MM.1S (cell line): Measurements from ENCODE around the gene ACTG1.

Experiments used
- DNase-seq: peaks from one replicate; pipeline ENCODE4 v3.0.0-alpha.2; 2015
- H2AFZ ChIP-seq: fragments of 300-600 bp; sonication (generic); 2 replicates; pipeline ENCODE4 v1.6.0; 2016; ENCODE audit warnings: antibody characterized with exemption, low read length
- H3F3A ChIP-seq: fragments of 300-600 bp; sonication (generic); 2 replicates; pipeline ENCODE4 v1.6.1; 2016; ENCODE audit warnings: mild to moderate bottlenecking, antibody characterized with exemption, low read length, moderate library complexity, mixed read lengths; ENCODE audit not compliant: insufficient read depth
- H3K27ac ChIP-seq: fragments of 300-600 bp; sonication (generic); 2 replicates; pipeline ENCODE4 v1.5.1; 2016; ENCODE audit warnings: mild to moderate bottlenecking, low read length
- H3K27me3 ChIP-seq: fragments of 300-600 bp; sonication (generic); replicated peaks from 2 replicates; pipeline ENCODE4 v1.6.0; 2016; ENCODE audit warnings: low read length; ENCODE audit not compliant: insufficient read depth
- H3K36me3 ChIP-seq: fragments of 300-600 bp; sonication (generic); replicated peaks from 2 replicates; pipeline ENCODE4 v1.6.1; 2016; ENCODE audit warnings: mild to moderate bottlenecking, low read length, mixed read lengths; ENCODE audit not compliant: insufficient read depth
- H3K4me1 ChIP-seq: fragments of 300-600 bp; sonication (generic); 2 replicates; pipeline ENCODE4 v1.6.1; 2016; ENCODE audit warnings: low read length, mixed read lengths
- H3K4me2 ChIP-seq: fragments of 300-600 bp; sonication (generic); 2 replicates; pipeline ENCODE4 v1.6.0; 2016; ENCODE audit warnings: low read depth, low read length
- H3K4me3 ChIP-seq: fragments of 300-600 bp; sonication (generic); 2 replicates; pipeline ENCODE4 v1.5.1; 2016; ENCODE audit warnings: low read length, mixed read lengths
- H3K79me2 ChIP-seq: fragments of 300-600 bp; sonication (generic); 2 replicates; pipeline ENCODE4 v1.6.1; 2016; ENCODE audit warnings: mixed run types, low read length, mixed read lengths
- H3K9ac ChIP-seq: fragments of 300-600 bp; sonication (generic); 2 replicates; pipeline ENCODE4 v1.6.1; 2016; ENCODE audit warnings: low read length, mixed read lengths
- H3K9me2 ChIP-seq: fragments of 300-600 bp; sonication (generic); replicated peaks from 2 replicates; pipeline ENCODE4 v1.6.1; 2016; ENCODE audit warnings: mild to moderate bottlenecking, low read length, mixed read lengths; ENCODE audit not compliant: insufficient read depth
- H3K9me3 ChIP-seq: fragments of 300-600 bp; sonication (generic); replicated peaks from 2 replicates; pipeline ENCODE4 v1.6.1; 2016; ENCODE audit warnings: mild to moderate bottlenecking, low read length, mixed read lengths; ENCODE audit not compliant: insufficient read depth
- H4K20me1 ChIP-seq: fragments of 300-600 bp; sonication (generic); 2 replicates; pipeline ENCODE4 v1.6.1; 2016; ENCODE audit warnings: mild to moderate bottlenecking, low read length, moderate library complexity, mixed read lengths; ENCODE audit not compliant: insufficient read depth
- CTCF ChIP-seq: fragments of 300-600 bp; sonication (generic); IDR thresholded peaks from 2 replicates; pipeline ENCODE4 v1.5.1; 2016; ENCODE audit warnings: antibody characterized with exemption, low read length, mixed read lengths
- EZH2 ChIP-seq: fragments of 300-600 bp; sonication (generic); optimal IDR thresholded peaks from 2 replicates; pipeline ENCODE3; 2017; ENCODE audit warnings: low read depth, mild to moderate bottlenecking, antibody characterized with exemption, low read length, mixed read lengths
- EZH2phosphoT487 ChIP-seq: fragments of 300-600 bp; sonication (generic); IDR thresholded peaks from 2 replicates; pipeline ENCODE4 v1.6.1; 2018; ENCODE audit warnings: antibody characterized with exemption, low read length

The ACTG1 gene

GRCh38 chr17:81542431-81543338 lies 30.1 kb upstream of the ACTG1 start:
- Histone ChIP-seq H2AFZ (no peak overlapping the region), H3K79me2 (no peaks in the 10 kb centered on the region), H3K27me3 (no peaks in the 10 kb centered on the region), H3K4me2 (no peak overlapping the region), H3F3A (no peaks in the 10 kb centered on the region), H3K9me2 (no peaks in the 10 kb centered on the region), H3K4me1 (no peaks in the 10 kb centered on the region), H3K9me3 (no peaks in the 10 kb centered on the region), H3K36me3 (no peaks in the 10 kb centered on the region), H3K9ac (no peak overlapping the region), H3K4me3 (no peak overlapping the region), H3K27ac (no peak overlapping the region), H4K20me1 (no peaks in the 10 kb centered on the region)
- TF ChIP-seq CTCF (no peak), EZH2phosphoT487 (no peak), EZH2 (no peak)
- no peak for DNase-seq

- H3K4me1 ChIP-seq = no peaks in the 10 kb centered on the region
- no peaks in the 10 kb centered on the region for H3K36me3 ChIP-seq
- H2AFZ ChIP-seq = no peak overlapping the region
- H3K79me2 ChIP-seq = no peaks in the 10 kb centered on the region
- no peaks in the 10 kb centered on the region for H3K27me3 ChIP-seq
- H3K27ac ChIP-seq = no peak overlapping the region
- no peak for TF ChIP-seq EZH2phosphoT487
- no peak for TF ChIP-seq EZH2
- TF ChIP-seq CTCF = no peak
- H3K4me2 ChIP-seq = no peak overlapping the region
- no peak overlapping the region for H3K4me3 ChIP-seq
- H3K9me2 ChIP-seq = no peaks in the 10 kb centered on the region
- no peaks in the 10 kb centered on the region for H4K20me1 ChIP-seq
- H3K9ac ChIP-seq = no peak overlapping the region
- no peak for DNase-seq
- H3F3A ChIP-seq = no peaks in the 10 kb centered on the region
- no peaks in the 10 kb centered on the region for H3K9me3 ChIP-seq
These were observed 28.5 kb upstream of the ACTG1 start for GRCh38 chr17:81541123-81541522.

- H3K36me3 ChIP-seq = no peaks in the 10 kb centered on the region
- TF ChIP-seq EZH2 = no peak
- TF ChIP-seq CTCF = no peak
- TF ChIP-seq EZH2phosphoT487 = no peak
- no peaks in the 10 kb centered on the region for H3K27me3 ChIP-seq
These were observed 28.1 kb upstream of the ACTG1 start for GRCh38 chr17:81540676-81541027.

More at GRCh38 chr17:81540676-81541027, 28.1 kb upstream of the ACTG1 start:
- H3K9me3 ChIP-seq = no peaks in the 10 kb centered on the region
- H3K9ac ChIP-seq = no peak overlapping the region
- H3K9me2 ChIP-seq = no peaks in the 10 kb centered on the region
- H3F3A ChIP-seq = no peaks in the 10 kb centered on the region
- H3K27ac ChIP-seq = no peak overlapping the region
- no peaks in the 10 kb centered on the region for H3K79me2 ChIP-seq
- no peak overlapping the region for H3K4me3 ChIP-seq
- no peaks in the 10 kb centered on the region for H4K20me1 ChIP-seq
- H3K4me2 ChIP-seq = no peak overlapping the region
- no peak for DNase-seq
- no peaks in the 10 kb centered on the region for H3K4me1 ChIP-seq
- no peak overlapping the region for H2AFZ ChIP-seq
